ENCODE results near the gene GADD45B. TPM values are rescaled to one million over a fixed set of nuclear protein-coding genes. Genes with fewer than 3 reads are reported as not detected.

The GADD45B gene
- total RNA-seq, 1 experiment from 2014 or later = 16.2 TPM

DNA sequence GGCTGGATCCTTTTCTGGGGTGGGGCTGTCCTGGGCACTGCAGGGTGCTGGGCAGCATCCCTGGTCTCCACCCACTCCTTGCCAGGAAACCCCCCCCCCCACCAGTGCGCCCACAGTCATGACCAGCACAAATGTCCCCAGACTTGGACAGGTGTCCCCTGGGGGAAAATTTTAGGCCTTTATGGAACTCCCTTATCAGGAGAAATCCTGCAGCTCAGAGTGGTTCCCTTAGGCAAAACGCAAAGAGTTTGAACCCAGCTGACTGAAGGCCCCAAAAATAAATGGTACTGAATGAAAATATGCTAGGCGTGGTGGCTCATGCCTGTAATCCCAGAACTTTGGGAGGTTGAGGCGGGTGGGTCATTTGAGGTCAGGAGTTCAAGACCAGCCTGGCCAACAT, 51.8 kb downstream of the GADD45B start:
- H3K27me3 Mint-ChIP-seq (ENCODE audit: low read depth) = no peaks in the 10 kb centered on the region
- no peaks in the 10 kb centered on the region for H3K36me3 Mint-ChIP-seq (ENCODE audit: insufficient read depth in 1 of 3, low read depth in 3 of 3)
- H3T11ph ChIP-seq (ENCODE audit: low read length) = no peak overlapping the region
- H3K9ac ChIP-seq (ENCODE audit: extremely low read depth, insufficient read length, low read length) = no peak overlapping the region
- no CpG with 5 or more reads among the region's 4 CpGs for WGBS (ENCODE audit: extremely low coverage, insufficient read length, low lambda C conversion rate)
- TF ChIP-seq, protein P1, sequence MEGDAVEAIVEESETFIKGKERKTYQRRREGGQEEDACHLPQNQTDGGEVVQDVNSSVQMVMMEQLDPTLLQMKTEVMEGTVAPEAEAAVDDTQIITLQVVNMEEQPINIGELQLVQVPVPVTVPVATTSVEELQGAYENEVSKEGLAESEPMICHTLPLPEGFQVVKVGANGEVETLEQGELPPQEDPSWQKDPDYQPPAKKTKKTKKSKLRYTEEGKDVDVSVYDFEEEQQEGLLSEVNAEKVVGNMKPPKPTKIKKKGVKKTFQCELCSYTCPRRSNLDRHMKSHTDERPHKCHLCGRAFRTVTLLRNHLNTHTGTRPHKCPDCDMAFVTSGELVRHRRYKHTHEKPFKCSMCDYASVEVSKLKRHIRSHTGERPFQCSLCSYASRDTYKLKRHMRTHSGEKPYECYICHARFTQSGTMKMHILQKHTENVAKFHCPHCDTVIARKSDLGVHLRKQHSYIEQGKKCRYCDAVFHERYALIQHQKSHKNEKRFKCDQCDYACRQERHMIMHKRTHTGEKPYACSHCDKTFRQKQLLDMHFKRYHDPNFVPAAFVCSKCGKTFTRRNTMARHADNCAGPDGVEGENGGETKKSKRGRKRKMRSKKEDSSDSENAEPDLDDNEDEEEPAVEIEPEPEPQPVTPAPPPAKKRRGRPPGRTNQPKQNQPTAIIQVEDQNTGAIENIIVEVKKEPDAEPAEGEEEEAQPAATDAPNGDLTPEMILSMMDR (conservative IDR thresholded peaks at IDR 0.05) = no peak
- no peak overlapping the region for H2BK5ac ChIP-seq (ENCODE audit: insufficient read length, low read length)
- H2BK12ac ChIP-seq (ENCODE audit: insufficient read length, low read depth, low read length) = no peak overlapping the region
- no peaks in the 10 kb centered on the region for H3K23me2 ChIP-seq (ENCODE audit: insufficient read length, low read depth, low read length, poor library complexity, severe bottlenecking)
- H2AFZ ChIP-seq (ENCODE audit: low read length) = no peak overlapping the region
- no peak overlapping the region for H3K56ac ChIP-seq (ENCODE audit: insufficient read length, low read depth, low read length)
- H2AK5ac ChIP-seq (ENCODE audit: insufficient read length, low read length) = no peak overlapping the region
- no peak overlapping the region for H3K4ac ChIP-seq (ENCODE audit: low read depth, low read length)
- H3K27me3 ChIP-seq (ENCODE audit: insufficient read depth, low read length) = no peaks in the 10 kb centered on the region
- peaks cover 6 to 21% of the 10 kb centered on the region in 2 experiments; a peak in 3 of 4 replicates for H3K4me1 Mint-ChIP-seq
- H4K20me1 ChIP-seq (ENCODE audit: control insufficient read depth, insufficient read depth, insufficient read length) = peaks cover 4% of the 10 kb centered on the region
- peaks cover 0 to 4% of the 10 kb centered on the region in 2 experiments; a peak in 1 of 5 replicates for H3K9me3 Mint-ChIP-seq
- no peak overlapping the region for H3K14ac ChIP-seq (ENCODE audit: insufficient read depth, low read length)
- no peak overlapping the region for H4K8ac ChIP-seq (replicated peaks; ENCODE audit: insufficient read length, low read depth, low read length)
- H3K27ac ChIP-seq (ENCODE audit: insufficient read length, low read depth, low read length) = no peak overlapping the region
- H3K18ac ChIP-seq (ENCODE audit: insufficient read length, low read depth, low read length) = no peak overlapping the region
- no peak overlapping the region for H2BK20ac ChIP-seq (ENCODE audit: low read depth, low read length, poor library complexity, severe bottlenecking)
- H3K27ac Mint-ChIP-seq = peak overlapping the region in 1 of 3 experiments; percentile 69; a peak in 2 of 7 replicates
- H4K91ac ChIP-seq (ENCODE audit: insufficient read length, low read depth, low read length) = no peak overlapping the region
- no peak overlapping the region for H2BK120ac ChIP-seq (ENCODE audit: low read depth, low read length, poor library complexity, severe bottlenecking)
- H3K4me1 ChIP-seq (ENCODE audit: insufficient read depth, low read length) = peaks cover 2% of the 10 kb centered on the region; the same call in 1 of the 2 replicates
- H3K79me2 ChIP-seq (ENCODE audit: insufficient read depth, low read length) = no peaks in the 10 kb centered on the region
- H4K5ac ChIP-seq (ENCODE audit: insufficient read length, low read depth, low read length) = no peak overlapping the region
- no peak overlapping the region for H3K23ac ChIP-seq (ENCODE audit: insufficient read length, low read depth, low read length)
- H3K4me2 ChIP-seq (ENCODE audit: insufficient read depth, insufficient read length, low read length) = no peak overlapping the region
- no peaks in the 10 kb centered on the region for H3K9me3 ChIP-seq (ENCODE audit: control insufficient read depth, low read depth, low read length)
- no peak overlapping the region for H3K4me3 Mint-ChIP-seq
- DNase-seq = peak; percentile 19
- H3K79me1 ChIP-seq (ENCODE audit: insufficient read depth, low read depth, low read length, poor library complexity, severe bottlenecking) = no peaks in the 10 kb centered on the region
- H2BK15ac ChIP-seq (ENCODE audit: low read depth, low read length) = no peak overlapping the region

Small RNA genes lying within 50 kb of the gene (microRNA-seq; reads per million reads assigned to microRNA genes)
- gene MIR7108 (ENCODE audit: borderline microRNAs expressed) = 0.46 reads per million

Other genes with a start within 250 kb of the GADD45B start
- gene PLEKHJ1, start 239.8 kb upstream of the GADD45B start, total RNA-seq (2021) = 139 and 148 TPM in 2 replicates
- 166 and 167 TPM in 2 replicates for gene SF3A2, start 239.3 kb upstream of the GADD45B start, total RNA-seq (2021)
- 70.2 and 70.7 TPM in 2 replicates for gene AMH, start 226.8 kb upstream of the GADD45B start, total RNA-seq (2021)
- gene JSRP1, start 219.7 kb upstream of the GADD45B start, total RNA-seq (2021) = 0.90 and 1.1 TPM in 2 replicates
- gene PEAK3, start 194.0 kb upstream of the GADD45B start, total RNA-seq (2021) = not detected in 2 replicates
- gene LINGO3, start 168.0 kb upstream of the GADD45B start, total RNA-seq (2021) = 0.28 and 0.61 TPM in 2 replicates
- 187 and 202 TPM in 2 replicates for gene LSM7, start 147.5 kb upstream of the GADD45B start, total RNA-seq (2021)
- gene SPPL2B, start 147.4 kb upstream of the GADD45B start, total RNA-seq (2021) = 69.4 and 73.7 TPM in 2 replicates
- 0.24 and 0.33 TPM in 2 replicates for gene TMPRSS9, start 115.9 kb upstream of the GADD45B start, total RNA-seq (2021)
- 214 and 219 TPM in 2 replicates for gene TIMM13, start 48.5 kb upstream of the GADD45B start, total RNA-seq (2021)
- 173 and 174 TPM in 2 replicates for gene LMNB2, start 19.2 kb upstream of the GADD45B start, total RNA-seq (2021)
- gene GNG7, start 226.6 kb downstream of the GADD45B start, total RNA-seq (2021) = 7.4 and 7.7 TPM in 2 replicates
- 7.8 and 9.7 TPM in 2 replicates for gene DIRAS1, start 245.2 kb downstream of the GADD45B start, total RNA-seq (2021)

Measured in H9 (cell line).